Posterior vena cava (tissue), 2 donors: Measurements from ENCODE around the gene KCNIP4. TPM values are rescaled to one million over a fixed set of nuclear protein-coding genes. Genes with fewer than 3 reads are reported as not detected.

Experiments
- DNase-seq: peaks from one replicate; pipeline ENCODE4 v3.0.0-alpha.2; 2020; ENCODE audit warnings: low spot score
- intact Hi-C, 2 donors: fragments of 100-400 bp; cut with DNase I; formaldehyde crosslinking; loops; one replicate each; pipeline versions ENCODE4 v1.14.1 to v1.14.2; 2022 to 2023
- total RNA-seq, 2 donors: library from RNA; stranded (reverse); fragmentation: NEBNext Ultra II Directional; extraction: Animal tissue kit (Norgen Biotek cat#: 25700); gene quantifications; one replicate each; pipeline ENCODE4 v1.2.1, GENCODE V29; 2021
- donor health status: DM: yes; HTN: yes; CAD: no.
- donor health status: DM: yes; HTN: yes; CAD: no.

KCNIP4 gene
- total RNA-seq, 2 donors from 2014 or later, result 0.60 TPM; not detected in 1

DNA sequence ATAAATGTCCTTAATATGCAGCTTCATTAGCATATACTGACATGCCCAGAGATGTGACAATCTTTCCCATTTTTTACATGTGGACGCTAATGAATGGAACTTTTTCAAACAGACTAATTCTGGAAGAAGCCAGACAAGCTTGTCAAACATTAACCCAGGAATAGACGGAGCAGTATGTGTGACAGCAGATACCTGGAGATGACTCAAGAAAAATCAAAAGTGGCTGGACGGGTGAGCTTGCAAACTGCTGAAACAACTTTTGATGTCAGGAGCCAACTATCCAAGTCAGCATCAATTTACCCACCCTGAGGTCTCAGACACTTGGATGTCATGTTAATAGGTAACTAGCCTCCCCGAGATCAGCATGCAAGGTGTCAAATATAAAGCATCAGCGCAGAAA lies 1065.3 kb downstream of the KCNIP4 start:
- DNase-seq, result no peak
- intact Hi-C loops, result no loop called here

DNA sequence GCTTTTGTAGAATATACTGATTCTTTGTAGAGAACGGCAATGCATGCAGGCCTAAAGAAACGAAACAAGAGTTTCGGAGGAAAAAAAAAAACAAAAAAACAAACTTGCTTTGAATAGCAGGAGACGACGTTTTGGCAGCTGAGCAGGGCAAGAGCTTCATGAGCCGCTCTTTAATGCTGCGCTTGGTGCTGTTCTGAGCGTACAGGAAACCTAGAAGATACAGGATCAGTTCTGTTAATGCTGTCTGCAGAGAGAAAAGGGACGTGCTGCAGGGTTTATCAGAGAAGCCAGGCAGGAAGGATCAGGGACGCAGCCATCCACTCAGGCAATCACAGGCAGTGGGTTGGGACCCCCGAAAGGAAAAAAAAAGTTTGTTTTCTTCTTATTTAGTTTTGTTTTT lies 1066.1 kb downstream of the KCNIP4 start:
- no peak for DNase-seq
- intact Hi-C loops, result no loop called here

DNA sequence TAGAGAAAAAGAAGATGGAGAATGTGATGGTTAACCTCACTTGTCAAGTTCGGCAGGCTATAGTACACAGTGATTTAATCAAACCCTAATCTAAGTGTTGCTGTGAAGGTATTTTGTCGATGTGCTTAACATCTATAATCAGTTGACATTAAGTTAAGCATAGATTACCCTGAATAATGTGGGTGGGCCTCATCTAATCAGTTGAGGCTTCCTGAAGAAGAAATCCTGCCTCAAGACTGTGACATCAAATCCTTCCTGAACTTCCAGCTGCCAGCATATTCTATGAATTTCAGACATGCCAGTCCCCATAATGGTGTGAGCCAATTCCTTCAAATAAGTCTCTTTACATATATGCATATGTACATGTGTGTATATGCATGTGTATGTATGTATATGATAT lies 1066.9 kb downstream of the KCNIP4 start:
- DNase-seq, result no peak
- intact Hi-C loops, result no loop called here

- DNase-seq, result no peak
- intact Hi-C loops, result no loop called here
Measured at GRCh38 chr4:20878806-20879205, 1069.8 kb downstream of the KCNIP4 start.

DNA sequence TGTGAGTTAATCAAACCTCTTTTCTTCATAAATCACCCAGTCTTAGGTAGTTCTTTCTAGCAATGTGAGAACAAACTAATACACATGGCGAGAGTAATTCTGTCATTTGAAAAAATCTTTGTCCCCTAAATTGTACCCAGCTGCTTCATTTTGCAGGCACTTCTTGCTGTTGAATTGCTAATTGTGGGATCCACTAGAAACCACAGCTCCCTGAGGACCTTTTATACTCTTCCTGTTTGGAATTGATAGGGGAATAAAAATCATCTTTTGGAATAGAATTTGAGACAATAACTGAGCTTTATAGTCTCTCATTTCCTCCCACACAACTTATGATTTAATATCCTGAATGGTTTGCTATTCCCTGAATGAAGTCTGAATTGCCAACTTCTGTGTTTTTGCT lies 1078.1 kb downstream of the KCNIP4 start:
- intact Hi-C loops, result no loop called here
- DNase-seq, result no peak

- intact Hi-C loops, result no loop called here
- DNase-seq, result no peak
Measured at GRCh38 chr4:20868108-20868507, 1080.5 kb downstream of the KCNIP4 start.

GRCh38 chr4:20860878-20861277 lies 1087.7 kb downstream of the KCNIP4 start:
- intact Hi-C loops, result no loop called here
- no peak for DNase-seq

DNA sequence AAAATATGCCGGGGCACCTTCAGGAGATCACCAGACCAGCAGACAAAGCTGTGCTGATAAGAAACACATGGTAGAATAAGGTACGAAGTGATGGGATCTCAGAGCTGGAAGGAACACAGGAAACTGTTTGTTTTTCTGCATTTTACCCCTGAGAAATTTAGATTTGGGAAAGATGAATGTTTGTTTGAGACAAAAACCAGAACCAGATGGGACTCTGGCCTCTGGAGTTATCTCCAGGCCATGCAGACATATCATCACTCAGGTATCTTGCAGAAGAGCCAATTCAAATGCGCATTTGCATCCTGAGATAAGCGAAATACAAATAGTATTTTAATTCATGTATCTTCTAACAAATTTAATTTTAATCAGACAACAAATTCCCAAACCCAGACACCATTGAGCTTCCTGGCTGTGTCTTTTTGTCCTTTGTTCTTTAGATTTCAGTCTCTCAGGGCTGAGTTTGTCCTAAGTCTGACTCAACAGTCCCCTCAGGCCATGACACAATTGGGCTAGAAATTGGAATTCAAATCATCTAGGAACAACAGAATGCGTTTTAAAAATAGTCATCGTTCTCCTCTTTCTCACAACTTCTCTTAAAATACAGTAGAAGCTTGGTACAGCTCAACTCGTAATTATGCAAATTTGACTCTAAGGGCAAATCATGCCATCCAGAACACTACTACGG lies 1089.3 kb downstream of the KCNIP4 start:
- no peak for DNase-seq
- intact Hi-C loops, result no loop called here

- intact Hi-C loops, result no loop called here
- no peak for DNase-seq
Measured at GRCh38 chr4:20857081-20857480, 1091.5 kb downstream of the KCNIP4 start.

DNA sequence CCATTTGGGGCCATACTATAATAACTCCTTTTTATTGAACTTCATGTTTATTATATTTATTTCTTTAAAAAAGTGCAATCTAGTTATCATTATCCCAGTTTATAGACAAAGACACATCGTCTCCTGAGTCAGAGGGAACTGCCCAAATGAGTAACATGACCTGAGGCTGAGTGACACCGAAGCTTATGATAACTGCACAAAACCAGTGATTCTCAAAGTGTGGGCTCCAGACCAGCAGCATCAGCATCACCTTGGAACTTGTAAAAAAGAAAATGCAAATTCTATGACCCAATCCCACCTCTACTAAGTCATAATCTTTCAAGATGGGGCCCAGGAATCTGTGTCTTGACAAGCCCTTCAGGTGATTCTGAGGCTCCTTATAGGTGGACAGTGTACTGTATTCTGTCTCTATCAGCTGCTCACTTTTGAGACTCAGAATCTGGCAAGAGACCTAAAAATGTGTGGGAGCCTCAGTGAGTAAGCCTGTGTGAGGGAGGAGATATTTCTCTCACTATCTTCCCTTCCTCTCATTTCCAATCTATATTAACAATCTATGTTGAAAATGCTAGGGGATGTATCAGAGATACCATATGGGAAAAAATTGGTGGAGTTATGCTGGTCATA lies 1101.3 kb downstream of the KCNIP4 start:
- intact Hi-C loops, result no loop called here
- DNase-seq, result no peak

GRCh38 chr4:20844311-20844710 lies 1104.3 kb downstream of the KCNIP4 start:
- intact Hi-C loops, result no loop called here
- no peak for DNase-seq

- intact Hi-C loops, result no loop called here
- DNase-seq, result no peak
Measured at GRCh38 chr4:20840648-20841190, 1107.9 kb downstream of the KCNIP4 start.

DNA sequence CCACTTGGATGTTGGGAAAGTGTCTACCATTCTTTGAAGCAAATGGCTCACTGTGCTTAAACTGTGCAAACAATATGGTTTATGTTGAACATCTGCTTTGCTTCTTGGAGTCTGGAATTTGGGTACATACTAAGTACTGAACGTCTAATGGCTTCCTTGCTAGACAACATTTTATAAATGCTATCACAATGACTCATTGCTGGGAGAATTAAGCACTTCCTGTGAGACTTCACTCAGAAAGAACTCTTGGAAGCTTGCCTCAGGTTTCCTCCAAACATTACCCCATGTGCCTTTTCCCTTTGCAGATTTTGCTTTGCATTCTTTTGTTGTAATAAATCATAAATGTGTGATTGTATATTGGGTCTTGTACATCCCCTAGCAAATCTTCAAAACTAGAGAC lies 1108.6 kb downstream of the KCNIP4 start:
- DNase-seq, result no peak
- intact Hi-C loops, result no loop called here

DNA sequence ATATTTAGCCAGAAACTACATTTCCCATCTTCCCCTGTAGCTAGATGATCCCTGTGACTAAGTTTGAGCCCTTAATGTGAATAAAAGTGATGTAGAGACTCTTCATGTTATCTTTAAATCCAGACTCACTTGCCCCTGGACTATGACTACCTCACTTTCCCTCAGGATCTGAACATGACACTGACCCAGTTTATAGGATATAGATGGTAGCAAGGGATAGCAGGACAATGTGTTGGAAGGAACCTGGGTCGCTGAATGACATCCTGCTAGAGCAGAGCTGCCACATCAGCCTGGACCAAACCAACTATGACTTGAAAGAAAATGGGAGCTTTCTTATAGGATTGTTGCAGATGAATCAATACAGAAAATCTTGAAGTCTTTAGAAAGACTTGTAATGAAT lies 1110.1 kb downstream of the KCNIP4 start:
- DNase-seq, result no peak
- intact Hi-C loops, result no loop called here

- no peak for DNase-seq
- intact Hi-C loops, result no loop called here
Measured at GRCh38 chr4:20832826-20833225, 1115.7 kb downstream of the KCNIP4 start.

- DNase-seq, result no peak
Measured at GRCh38 chr4:20831746-20832145, 1116.8 kb downstream of the KCNIP4 start.

GRCh38 chr4:20829617-20830357 lies 1118.8 kb downstream of the KCNIP4 start:
- DNase-seq, result no peak
- intact Hi-C loops, result no loop called here

More at GRCh38 chr4:20831746-20832145, 1116.8 kb downstream of the KCNIP4 start:
- intact Hi-C loops, result no loop called here

GRCh38 chr4:20825505-20825904 lies 1123.1 kb downstream of the KCNIP4 start:
- intact Hi-C loops, result no loop called here
- DNase-seq, result no peak

GRCh38 chr4:20816287-20816686 lies 1132.3 kb downstream of the KCNIP4 start:
- intact Hi-C loops, result no loop called here
- no peak for DNase-seq

- intact Hi-C loops, result no loop called here
- no peak for DNase-seq
Measured at GRCh38 chr4:20813700-20814099, 1134.9 kb downstream of the KCNIP4 start.
